K562 (cell line): ENCODE results near the gene SALL3. TPM values are rescaled to one million over a fixed set of nuclear protein-coding genes. Genes with fewer than 3 reads are reported as not detected.

ENCODE experiments used
- ATAC-seq: fragments of 200-7000 bp; cut with Tn5 transposase; 3 replicates; pipeline ENCODE4 v1.9.1; 2020; ENCODE audit warnings: moderate library complexity
- BruUV-seq: library from RNA; stranded (reverse); fragments of 400-500 nt; replicated peaks from 2 replicates; lab custom pipeline; 2021; lab: Mats Ljungman, UMichigan
- CTCF ChIA-PET: fragments of 300-600 bp; formaldehyde crosslinking; extraction: SDS; loops from one replicate; lab custom pipeline; 2021; ENCODE audit warnings: low intra/inter-chr PET ratio; lab: Yijun Ruan, JAX
- POLR2A ChIA-PET: fragments of 300-600, 350-650 bp; sonication (Branson Sonifier 250); formaldehyde crosslinking; extraction: SDS; loops from one replicate; lab custom pipeline; 2021; ENCODE audit warnings: antibody characterized with exemption, inconsistent platforms; lab: Yijun Ruan, JAX
- DNase-seq, 4 experiments: peaks; one replicate each; pipeline versions ENCODE4 v3.0.0 to v3.0.0-alpha.2; 2011 to 2018; ENCODE audit warnings: low spot score in 3 of 4, mixed read lengths in 3 of 4; ENCODE audit errors: extremely low read depth in 1 of 4
- FAIRE-seq: peaks from 2 replicates; lab custom pipeline; 2011; peaks lifted over from hg19 to GRCh38; lab: Jason Lieb, UNC
- H2AFZ ChIP-seq: 2 replicates; pipeline ENCODE4 v1.6.0; 2011; ENCODE audit warnings: low read depth, low read length, control low read depth, inconsistent platforms
- H3K27ac ChIP-seq: fragments of 200-600 bp; 3 replicates; pipeline ENCODE4 v1.8.0; 2011; ENCODE audit warnings: low read depth, mild to moderate bottlenecking, control low read depth, inconsistent platforms, low read length, moderate library complexity, mixed read lengths; ENCODE audit errors: extremely low read depth
- H3K27me3 ChIP-seq, 2 experiments: fragments of 300-600 bp in 1 of 2; 2 replicates in 1 of 2; 3 replicates in 1 of 2; pipeline versions ENCODE4 v1.6.0 to v1.8.0; 2011; ENCODE audit warnings: inconsistent platforms in 2 of 2, low read length in 2 of 2, mild to moderate bottlenecking in 1 of 2, mixed read lengths in 1 of 2, moderate library complexity in 1 of 2; ENCODE audit not compliant: control insufficient read depth in 2 of 2, insufficient read depth in 2 of 2
- H3K36me3 ChIP-seq: fragments of 300-600 bp; 3 replicates; pipeline ENCODE4 v1.8.0; 2011; ENCODE audit warnings: mild to moderate bottlenecking, low read length, inconsistent platforms; ENCODE audit not compliant: control insufficient read depth, insufficient read depth
- H3K4me1 ChIP-seq, 2 experiments: fragments of 200-600 bp in 1 of 2; replicated peaks in 1 of 2; 2 replicates in 1 of 2; 3 replicates in 1 of 2; pipeline versions ENCODE4 v1.5.1 to v1.8.0; 2011; ENCODE audit warnings: inconsistent platforms in 2 of 2, low read length in 2 of 2, mild to moderate bottlenecking in 1 of 2, mixed read lengths in 1 of 2, moderate library complexity in 1 of 2; ENCODE audit not compliant: control insufficient read depth in 2 of 2, insufficient read depth in 2 of 2
- H3K4me2 ChIP-seq: 2 replicates; pipeline ENCODE4 v1.6.1; 2011; ENCODE audit warnings: low read length, control low read depth, inconsistent platforms, mixed read lengths; ENCODE audit not compliant: insufficient read depth
- H3K4me3 ChIP-seq: fragments of 200-600 bp; sonication (generic), shearing (Covaris generic); 2 replicates; pipeline ENCODE4 v1.5.1; 2016; ENCODE audit warnings: control low read depth, inconsistent platforms
- H3K79me2 ChIP-seq: fragments of 200-600 bp; 3 replicates; pipeline ENCODE4 v1.8.0; 2011; ENCODE audit warnings: low read length, inconsistent platforms; ENCODE audit not compliant: control insufficient read depth, insufficient read depth
- H3K9ac ChIP-seq, 2 experiments: 2 replicates each; pipeline versions ENCODE4 v1.6.0 to v1.6.1; 2011; ENCODE audit warnings: low read depth in 2 of 2, low read length in 2 of 2, control low read depth in 1 of 2, inconsistent platforms in 1 of 2, mild to moderate bottlenecking in 1 of 2, mixed read lengths in 1 of 2; ENCODE audit not compliant: insufficient read depth in 1 of 2
- H3K9me1 ChIP-seq: one replicate; pipeline ENCODE4 v1.6.0; 2011; ENCODE audit warnings: inconsistent platforms, mild to moderate bottlenecking, low read length, moderate library complexity; ENCODE audit not compliant: control insufficient read depth, insufficient read depth
- H3K9me3 ChIP-seq: replicated peaks from 2 replicates; pipeline ENCODE4 v1.5.1; 2011; ENCODE audit warnings: low read depth, low read length, inconsistent platforms; ENCODE audit not compliant: control insufficient read depth, insufficient read depth
- H4K20me1 ChIP-seq: replicated peaks from 2 replicates; pipeline ENCODE4 v1.6.1; 2011; ENCODE audit warnings: low read length, inconsistent platforms, mixed read lengths; ENCODE audit not compliant: control insufficient read depth, insufficient read depth
- CBFA2T2 ChIP-seq: fragments of 450-650 bp; conservative IDR thresholded peaks from 2 replicates; pipeline ENCODE4 v1.6.1; 2017; ENCODE audit warnings: mild to moderate bottlenecking
- JUNB ChIP-seq: fragments of 450-650 bp; formaldehyde crosslinking; conservative IDR thresholded peaks from 2 replicates; pipeline ENCODE4 v1.4.0; 2020; ENCODE audit warnings: mild to moderate bottlenecking
- SREBF1 ChIP-seq: fragments of 150-350 bp; IDR thresholded peaks from 2 replicates; pipeline ENCODE4 v1.6.1; 2014; ENCODE audit warnings: antibody characterized with exemption, low read depth, low read length, borderline replicate concordance
- TBP ChIP-seq: optimal IDR thresholded peaks from 2 replicates; pipeline ENCODE3; 2011; ENCODE audit warnings: low read depth, low read length, improper control_type of control experiment
- U2AF2 ChIP-seq: fragments of 200-400 bp; formaldehyde crosslinking; optimal IDR thresholded peaks from 2 replicates; pipeline ENCODE3; 2017; ENCODE audit warnings: low read depth, mild to moderate bottlenecking, low read length
- WGBS: fragments of 100-300 bp; shearing (Covaris generic); methylation state at CpG from one replicate; pipeline ENCODE4 v1.1.6; 2016; ENCODE audit warnings: low coverage, mixed read lengths; ENCODE audit not compliant: insufficient coverage; ENCODE audit errors: missing lambda C conversion rate; 5-methylcytosine and 5-hydroxymethylcytosine counted together
- in situ Hi-C: fragments of 300-500 bp; cut with MboI; formaldehyde crosslinking; loops from 4 replicates; pipeline ENCODE4 v1.15.0; 2018; ENCODE audit warnings: inconsistent platforms, mixed read lengths
- intact Hi-C: fragments of 100-400 bp; cut with micrococcal nuclease; formaldehyde crosslinking; loops from 2 replicates; pipeline ENCODE4 v1.14.2; 2022
- polyA plus RNA-seq, 8 experiments: library from polyadenylated mRNA; depleted of rRNA in 4 of 8; stranded (reverse) in 5 of 8; unstranded in 3 of 8; fragments of >200 nt; fragmentation: Nextera tagmentation in 2 of 8; fragmentation: Illumina TruSeq in 1 of 8; extraction: Ambion mirVana in 2 of 8; extraction: Trizol in 1 of 8; gene quantifications; 2 replicates each; pipeline versions ENCODE4 v1.2.1 to v1.2.3, GENCODE V29; 2011 to 2014; ENCODE audit warnings: inconsistent platforms in 1 of 8, missing spikeins in 1 of 8
- total RNA-seq, 7 experiments: library from RNA; depleted of rRNA in 6 of 7; stranded (reverse); fragments of >200 nt in 6 of 7; fragmentation: Illumina TruSeq in 2 of 7; extraction: Trizol in 2 of 7; gene quantifications; 2 replicates each; pipeline versions ENCODE4 v1.2.1 to v1.2.3, GENCODE V29; 2011 to 2021; ENCODE audit warnings: low replicate concordance in 1 of 7
- TF ChIP-seq, protein P1 (sequence below), 2 experiments: fragments of 450-650 bp; IDR thresholded peaks; 2 replicates each; pipeline ENCODE4 v1.6.1; 2016; ENCODE audit warnings: mild to moderate bottlenecking in 2 of 2, borderline replicate concordance in 1 of 2, low read depth in 1 of 2, moderate library complexity in 1 of 2
- TF ChIP-seq, protein P2 (sequence below): fragments of 450-650 bp; IDR thresholded peaks from 2 replicates; pipeline ENCODE4 v1.7.1; 2018; ENCODE audit warnings: mild to moderate bottlenecking, low read depth; ENCODE audit not compliant: partially characterized antibody
- TF ChIP-seq, protein P3 (sequence below): fragments of 250-450 bp; sonication (Bioruptor Pico); IDR thresholded peaks from 2 replicates; pipeline ENCODE4 v1.5.0; 2021

Gene SALL3
- total and polyA plus RNA-seq, 9 of the 15 experiments (the other 6 are each of a cell fraction or from before 2014, with no cell fraction given): not detected

DNA sequence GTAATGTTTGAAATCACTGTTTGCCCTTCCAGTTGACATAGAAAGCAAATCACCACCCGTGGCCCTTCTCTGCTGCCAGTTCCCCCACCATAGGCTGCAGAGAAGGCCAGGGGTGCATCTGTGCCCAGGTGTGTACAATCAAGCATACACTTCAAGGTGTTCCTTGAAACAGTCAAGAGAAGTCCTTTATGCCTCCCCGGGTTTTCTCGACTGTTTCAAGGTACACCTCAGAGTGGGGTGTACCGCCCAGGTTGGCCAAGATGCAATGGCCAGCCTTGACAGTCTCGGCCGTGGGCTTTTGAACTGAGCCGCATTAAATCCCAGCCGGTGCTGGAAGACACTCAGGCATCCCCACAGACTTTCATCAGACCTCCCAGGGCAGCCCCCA is 68.6 kb downstream of the SALL3 start (continued):
- TF ChIP-seq, protein P1, sequence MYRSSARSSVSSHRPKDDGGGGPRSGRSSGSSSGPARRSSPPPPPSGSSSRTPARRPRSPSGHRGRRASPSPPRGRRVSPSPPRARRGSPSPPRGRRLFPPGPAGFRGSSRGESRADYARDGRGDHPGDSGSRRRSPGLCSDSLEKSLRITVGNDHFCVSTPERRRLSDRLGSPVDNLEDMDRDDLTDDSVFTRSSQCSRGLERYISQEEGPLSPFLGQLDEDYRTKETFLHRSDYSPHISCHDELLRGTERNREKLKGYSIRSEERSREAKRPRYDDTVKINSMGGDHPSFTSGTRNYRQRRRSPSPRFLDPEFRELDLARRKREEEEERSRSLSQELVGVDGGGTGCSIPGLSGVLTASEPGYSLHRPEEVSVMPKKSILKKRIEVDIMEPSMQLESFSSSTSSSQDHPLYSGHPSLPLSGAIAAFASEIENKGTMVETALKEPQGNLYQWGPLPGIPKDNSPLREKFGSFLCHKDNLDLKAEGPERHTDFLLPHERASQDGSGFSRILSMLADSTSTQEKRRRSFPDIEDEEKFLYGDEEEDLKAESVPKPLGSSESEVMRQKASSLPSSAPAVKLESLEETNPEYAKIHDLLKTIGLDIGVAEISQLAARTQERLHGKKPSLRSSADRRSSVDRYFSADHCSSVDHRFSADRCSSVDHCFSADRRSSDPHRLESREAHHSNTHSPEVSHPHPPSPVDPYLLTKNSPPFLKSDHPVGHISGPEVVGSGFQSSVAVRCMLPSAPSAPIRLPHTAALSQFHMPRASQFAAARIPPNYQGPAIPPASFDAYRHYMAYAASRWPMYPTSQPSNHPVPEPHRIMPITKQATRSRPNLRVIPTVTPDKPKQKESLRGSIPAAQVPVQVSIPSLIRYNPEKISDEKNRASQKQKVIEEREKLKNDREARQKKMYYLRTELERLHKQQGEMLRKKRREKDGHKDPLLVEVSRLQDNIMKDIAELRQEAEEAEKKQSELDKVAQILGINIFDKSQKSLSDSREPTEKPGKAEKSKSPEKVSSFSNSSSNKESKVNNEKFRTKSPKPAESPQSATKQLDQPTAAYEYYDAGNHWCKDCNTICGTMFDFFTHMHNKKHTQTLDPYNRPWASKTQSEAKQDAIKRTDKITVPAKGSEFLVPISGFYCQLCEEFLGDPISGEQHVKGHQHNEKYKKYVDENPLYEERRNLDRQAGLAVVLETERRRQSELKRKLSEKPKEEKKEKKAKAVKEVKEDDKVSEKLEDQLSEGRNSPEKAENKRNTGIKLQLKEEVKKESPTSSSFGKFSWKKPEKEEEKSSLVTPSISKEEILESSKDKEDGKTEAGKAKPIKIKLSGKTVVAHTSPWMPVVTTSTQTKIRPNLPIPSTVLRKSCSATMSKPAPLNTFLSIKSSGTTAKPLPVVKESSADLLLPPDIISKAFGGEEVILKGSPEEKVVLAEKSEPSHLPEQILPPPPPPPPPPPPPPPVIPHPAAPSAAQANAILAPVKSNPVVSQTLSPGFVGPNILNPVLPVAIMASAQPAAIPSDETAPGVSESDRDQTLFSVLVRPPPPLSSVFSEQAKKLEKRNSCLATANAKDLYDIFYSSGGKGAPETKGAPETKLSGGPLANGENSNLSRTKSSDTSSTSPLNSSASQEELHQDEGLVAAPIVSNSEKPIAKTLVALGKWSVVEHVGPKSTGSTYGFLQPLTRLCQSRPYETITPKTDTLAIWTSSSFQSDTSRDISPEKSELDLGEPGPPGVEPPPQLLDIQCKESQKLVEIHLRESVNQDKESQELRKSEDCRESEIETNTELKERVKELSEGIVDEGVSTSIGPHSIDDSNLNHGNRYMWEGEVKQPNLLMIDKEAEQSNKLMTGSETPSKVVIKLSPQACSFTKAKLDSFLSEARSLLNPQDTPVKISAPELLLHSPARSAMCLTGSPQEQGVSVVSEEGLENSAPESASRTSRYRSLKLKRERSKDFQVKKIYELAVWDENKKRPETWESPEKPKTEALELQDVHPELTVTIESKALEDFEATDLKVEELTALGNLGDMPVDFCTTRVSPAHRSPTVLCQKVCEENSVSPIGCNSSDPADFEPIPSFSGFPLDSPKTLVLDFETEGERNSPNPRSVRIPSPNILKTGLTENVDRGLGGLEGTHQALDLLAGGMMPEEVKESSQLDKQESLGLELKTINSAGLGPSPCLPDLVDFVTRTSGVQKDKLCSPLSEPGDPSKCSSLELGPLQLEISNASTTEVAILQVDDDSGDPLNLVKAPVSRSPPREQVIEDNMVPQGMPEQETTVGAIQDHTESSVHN (IDR thresholded peaks at IDR 0.05; ENCODE audit: borderline replicate concordance in 1 of 2, low read depth in 1 of 2): no peak

DNA sequence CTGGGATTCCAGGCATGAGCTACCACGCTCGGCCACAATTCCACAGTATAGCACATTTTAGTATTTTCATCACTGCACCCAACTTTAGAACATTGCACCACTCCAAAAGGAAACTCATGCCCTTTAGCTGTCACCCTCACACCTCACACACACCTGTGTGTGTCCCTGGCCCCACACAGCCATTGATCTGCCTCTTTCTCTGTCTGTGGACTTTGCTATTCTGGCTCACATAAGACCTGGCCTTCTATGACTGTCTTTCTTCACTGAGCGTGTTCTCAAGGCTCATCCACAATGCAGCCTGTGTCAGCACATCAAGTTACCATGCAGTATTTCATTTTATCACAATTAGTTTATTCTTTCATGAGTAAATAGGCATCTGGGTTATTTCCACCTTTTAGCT is 69.9 kb downstream of the SALL3 start:
- Histone ChIP-seq H2AFZ (no peak overlapping the region), H3K79me2 (no peaks in the 10 kb centered on the region), H3K9me3 (no peaks in the 10 kb centered on the region), H4K20me1 (no peaks in the 10 kb centered on the region), H3K36me3 (no peaks in the 10 kb centered on the region), H3K27me3 (peaks cover 19 to 71% of the 10 kb centered on the region in 2 experiments), H3K9ac (no peak overlapping the region), H3K4me3 (no peak overlapping the region), H3K27ac (no peak overlapping the region), H3K4me1 (peaks cover 0 to 17% of the 10 kb centered on the region in 2 experiments; a peak in 2 of 5 replicates), H3K4me2 (no peak overlapping the region), H3K9me1 (no peaks in the 10 kb centered on the region)
- DNase-seq (no peak), FAIRE-seq (no peak), ATAC-seq (no peak)
- BruUV-seq: no TSS peak
- intact Hi-C loops (no loop called here), in situ Hi-C loops (no loop called here)
- CTCF ChIA-PET: no interaction called here
- POLR2A ChIA-PET: interaction anchor here (0.6 kb wide), 1 partner anchor 15 kb away, joined by 3 read pairs; no protein-coding TSS in a partner anchor
- 0% methylated on average over 3 of the region's 3 CpGs for WGBS
- TF ChIP-seq, protein P2, sequence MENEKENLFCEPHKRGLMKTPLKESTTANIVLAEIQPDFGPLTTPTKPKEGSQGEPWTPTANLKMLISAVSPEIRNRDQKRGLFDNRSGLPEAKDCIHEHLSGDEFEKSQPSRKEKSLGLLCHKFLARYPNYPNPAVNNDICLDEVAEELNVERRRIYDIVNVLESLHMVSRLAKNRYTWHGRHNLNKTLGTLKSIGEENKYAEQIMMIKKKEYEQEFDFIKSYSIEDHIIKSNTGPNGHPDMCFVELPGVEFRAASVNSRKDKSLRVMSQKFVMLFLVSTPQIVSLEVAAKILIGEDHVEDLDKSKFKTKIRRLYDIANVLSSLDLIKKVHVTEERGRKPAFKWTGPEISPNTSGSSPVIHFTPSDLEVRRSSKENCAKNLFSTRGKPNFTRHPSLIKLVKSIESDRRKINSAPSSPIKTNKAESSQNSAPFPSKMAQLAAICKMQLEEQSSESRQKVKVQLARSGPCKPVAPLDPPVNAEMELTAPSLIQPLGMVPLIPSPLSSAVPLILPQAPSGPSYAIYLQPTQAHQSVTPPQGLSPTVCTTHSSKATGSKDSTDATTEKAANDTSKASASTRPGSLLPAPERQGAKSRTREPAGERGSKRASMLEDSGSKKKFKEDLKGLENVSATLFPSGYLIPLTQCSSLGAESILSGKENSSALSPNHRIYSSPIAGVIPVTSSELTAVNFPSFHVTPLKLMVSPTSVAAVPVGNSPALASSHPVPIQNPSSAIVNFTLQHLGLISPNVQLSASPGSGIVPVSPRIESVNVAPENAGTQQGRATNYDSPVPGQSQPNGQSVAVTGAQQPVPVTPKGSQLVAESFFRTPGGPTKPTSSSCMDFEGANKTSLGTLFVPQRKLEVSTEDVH: no peak
- TF ChIP-seq CBFA2T2 (no peak), U2AF2 (no peak), JUNB (CRISPR knock-in tag) (no peak), SREBF1 (no peak), TBP (no peak)
- TF ChIP-seq, protein P3, sequence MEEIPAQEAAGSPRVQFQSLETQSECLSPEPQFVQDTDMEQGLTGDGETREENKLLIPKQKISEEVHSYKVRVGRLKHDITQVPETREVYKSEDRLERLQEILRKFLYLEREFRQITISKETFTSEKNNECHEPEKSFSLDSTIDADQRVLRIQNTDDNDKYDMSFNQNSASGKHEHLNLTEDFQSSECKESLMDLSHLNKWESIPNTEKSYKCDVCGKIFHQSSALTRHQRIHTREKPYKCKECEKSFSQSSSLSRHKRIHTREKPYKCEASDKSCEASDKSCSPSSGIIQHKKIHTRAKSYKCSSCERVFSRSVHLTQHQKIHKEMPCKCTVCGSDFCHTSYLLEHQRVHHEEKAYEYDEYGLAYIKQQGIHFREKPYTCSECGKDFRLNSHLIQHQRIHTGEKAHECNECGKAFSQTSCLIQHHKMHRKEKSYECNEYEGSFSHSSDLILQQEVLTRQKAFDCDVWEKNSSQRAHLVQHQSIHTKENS (CRISPR knock-in tag): no peak
